ENCODE results near the gene KRT1.

The KRT1 gene

DNA sequence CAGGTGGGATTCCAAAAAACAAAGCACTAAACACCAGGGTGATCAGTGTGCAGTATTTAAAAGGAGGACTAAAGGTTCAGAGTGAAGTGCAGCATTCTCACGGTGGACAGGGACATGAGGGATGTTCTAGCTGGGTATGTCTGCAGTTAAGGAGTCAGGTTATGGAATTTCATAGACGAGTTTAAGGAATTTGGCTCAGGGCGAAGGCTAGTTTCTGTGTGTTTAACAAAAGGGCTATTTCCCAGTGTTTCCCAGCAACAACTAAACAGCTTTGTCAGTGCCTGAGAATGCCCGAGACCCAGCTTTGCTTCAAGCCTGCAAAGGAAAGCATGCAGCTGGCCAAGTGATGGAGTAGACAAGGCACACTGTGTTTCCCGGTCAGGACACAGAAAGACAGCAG is 7.0 kb downstream of the KRT1 start:
- Histone ChIP-seq H3K9me2 (replicated peaks; ENCODE audit: insufficient read depth, low read length) (no peaks in the 10 kb centered on the region), H3K36me3 (ENCODE audit: low read length) (no peaks in the 10 kb centered on the region), H4K20me1 (ENCODE audit: low read depth, low read length) (no peaks in the 10 kb centered on the region), H3K4me2 (ENCODE audit: low read depth, low read length, poor library complexity, severe bottlenecking) (no peak overlapping the region), H3K27me3 (ENCODE audit: low read length) (no peaks in the 10 kb centered on the region), H3K4me3 (ENCODE audit: insufficient read depth, low read length, poor library complexity, severe bottlenecking) (no peak overlapping the region), H3K9me3 (ENCODE audit: insufficient read depth, low read length) (no peaks in the 10 kb centered on the region), H3F3A (ENCODE audit: insufficient read depth) (no peaks in the 10 kb centered on the region), H3K9ac (ENCODE audit: low read length) (no peak overlapping the region), H3K79me2 (ENCODE audit: insufficient read depth, low read length) (no peaks in the 10 kb centered on the region), H2AFZ (ENCODE audit: low read depth, low read length, severe bottlenecking) (no peak overlapping the region), H3K27ac (ENCODE audit: low read depth, low read length) (no peak overlapping the region)
- TF ChIP-seq, protein P1, sequence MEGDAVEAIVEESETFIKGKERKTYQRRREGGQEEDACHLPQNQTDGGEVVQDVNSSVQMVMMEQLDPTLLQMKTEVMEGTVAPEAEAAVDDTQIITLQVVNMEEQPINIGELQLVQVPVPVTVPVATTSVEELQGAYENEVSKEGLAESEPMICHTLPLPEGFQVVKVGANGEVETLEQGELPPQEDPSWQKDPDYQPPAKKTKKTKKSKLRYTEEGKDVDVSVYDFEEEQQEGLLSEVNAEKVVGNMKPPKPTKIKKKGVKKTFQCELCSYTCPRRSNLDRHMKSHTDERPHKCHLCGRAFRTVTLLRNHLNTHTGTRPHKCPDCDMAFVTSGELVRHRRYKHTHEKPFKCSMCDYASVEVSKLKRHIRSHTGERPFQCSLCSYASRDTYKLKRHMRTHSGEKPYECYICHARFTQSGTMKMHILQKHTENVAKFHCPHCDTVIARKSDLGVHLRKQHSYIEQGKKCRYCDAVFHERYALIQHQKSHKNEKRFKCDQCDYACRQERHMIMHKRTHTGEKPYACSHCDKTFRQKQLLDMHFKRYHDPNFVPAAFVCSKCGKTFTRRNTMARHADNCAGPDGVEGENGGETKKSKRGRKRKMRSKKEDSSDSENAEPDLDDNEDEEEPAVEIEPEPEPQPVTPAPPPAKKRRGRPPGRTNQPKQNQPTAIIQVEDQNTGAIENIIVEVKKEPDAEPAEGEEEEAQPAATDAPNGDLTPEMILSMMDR (IDR thresholded peaks at IDR 0.05; ENCODE audit: insufficient read depth, low read length, poor library complexity, severe bottlenecking), result no peak
- TF ChIP-seq EZH2phosphoT487 (conservative IDR thresholded peaks at IDR 0.05; ENCODE audit: low read length), result no peak

DNA sequence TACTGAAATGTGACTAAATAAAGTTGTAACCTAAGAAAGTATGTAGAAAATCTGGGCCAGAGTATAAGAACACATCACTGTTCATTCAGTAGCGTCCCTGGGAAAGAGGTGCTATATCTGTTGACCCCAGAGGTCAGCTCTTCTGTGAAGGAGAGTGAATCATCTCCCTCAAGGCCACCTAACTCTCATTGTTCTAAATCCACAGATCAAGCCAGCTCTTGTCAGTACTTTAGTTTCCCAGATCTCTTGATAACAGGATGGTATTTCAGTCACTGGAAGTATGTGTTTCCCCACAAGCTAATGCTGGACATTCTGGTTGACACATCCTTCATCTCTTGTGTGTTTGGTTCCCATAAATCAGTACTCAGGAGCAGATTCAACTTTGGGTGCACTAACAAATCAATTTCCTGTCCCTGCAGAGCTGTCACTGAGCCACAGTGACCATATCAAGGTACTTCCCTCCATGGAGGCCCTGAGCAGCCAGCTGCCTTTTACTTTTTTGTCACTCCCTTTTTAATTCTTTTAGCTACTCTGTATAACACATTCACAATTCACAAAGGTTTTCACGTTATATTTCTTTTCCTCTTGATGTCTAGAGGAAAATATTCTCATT is 7.8 kb downstream of the KRT1 start:
- Histone ChIP-seq H2AFZ (ENCODE audit: low read depth, low read length, severe bottlenecking) (no peak overlapping the region), H3F3A (ENCODE audit: insufficient read depth) (no peaks in the 10 kb centered on the region), H3K9ac (ENCODE audit: low read length) (no peak overlapping the region), H3K36me3 (ENCODE audit: low read length) (no peaks in the 10 kb centered on the region), H3K9me3 (ENCODE audit: insufficient read depth, low read length) (no peaks in the 10 kb centered on the region), H3K9me2 (replicated peaks; ENCODE audit: insufficient read depth, low read length) (no peaks in the 10 kb centered on the region), H3K27me3 (ENCODE audit: low read length) (no peaks in the 10 kb centered on the region), H3K4me2 (ENCODE audit: low read depth, low read length, poor library complexity, severe bottlenecking) (no peak overlapping the region), H3K79me2 (ENCODE audit: insufficient read depth, low read length) (no peaks in the 10 kb centered on the region), H3K27ac (ENCODE audit: low read depth, low read length) (no peak overlapping the region), H4K20me1 (ENCODE audit: low read depth, low read length) (no peaks in the 10 kb centered on the region), H3K4me3 (ENCODE audit: insufficient read depth, low read length, poor library complexity, severe bottlenecking) (no peak overlapping the region)
- TF ChIP-seq, protein P1 (IDR thresholded peaks at IDR 0.05; ENCODE audit: insufficient read depth, low read length, poor library complexity, severe bottlenecking), result no peak
- no peak for TF ChIP-seq EZH2phosphoT487 (conservative IDR thresholded peaks at IDR 0.05; ENCODE audit: low read length)

DNA sequence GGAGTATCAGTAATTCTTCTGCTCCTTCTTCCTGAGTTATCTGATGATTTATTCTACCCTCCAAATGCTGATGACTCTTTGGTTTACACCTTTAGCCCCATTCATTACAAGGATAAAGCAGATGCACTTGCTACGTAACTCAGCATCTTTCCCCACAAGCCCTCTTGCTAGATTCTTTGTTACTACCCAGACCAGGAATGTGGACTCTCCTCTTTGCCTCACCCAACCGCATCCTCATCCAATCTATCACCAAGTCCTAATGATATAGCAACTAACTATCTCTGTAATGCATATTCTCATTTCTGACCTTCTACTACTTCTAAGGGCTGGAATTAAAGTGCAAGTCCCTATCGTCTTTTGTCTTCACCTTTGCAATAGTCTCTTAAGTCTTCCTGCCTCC is 9.2 kb downstream of the KRT1 start:
- Histone ChIP-seq H3K9me3 (ENCODE audit: insufficient read depth, low read length) (no peaks in the 10 kb centered on the region), H3K27me3 (ENCODE audit: low read length) (no peaks in the 10 kb centered on the region), H3K9me2 (replicated peaks; ENCODE audit: insufficient read depth, low read length) (no peaks in the 10 kb centered on the region), H3K27ac (ENCODE audit: low read depth, low read length) (no peak overlapping the region), H3K4me2 (ENCODE audit: low read depth, low read length, poor library complexity, severe bottlenecking) (no peak overlapping the region), H3K4me3 (ENCODE audit: insufficient read depth, low read length, poor library complexity, severe bottlenecking) (no peak overlapping the region), H3F3A (ENCODE audit: insufficient read depth) (no peaks in the 10 kb centered on the region), H3K79me2 (ENCODE audit: insufficient read depth, low read length) (no peaks in the 10 kb centered on the region), H3K9ac (ENCODE audit: low read length) (no peak overlapping the region), H3K36me3 (ENCODE audit: low read length) (no peaks in the 10 kb centered on the region), H4K20me1 (ENCODE audit: low read depth, low read length) (no peaks in the 10 kb centered on the region), H2AFZ (ENCODE audit: low read depth, low read length, severe bottlenecking) (no peak overlapping the region)
- TF ChIP-seq, protein P1 (IDR thresholded peaks at IDR 0.05; ENCODE audit: insufficient read depth, low read length, poor library complexity, severe bottlenecking), result no peak
- no peak for TF ChIP-seq EZH2phosphoT487 (conservative IDR thresholded peaks at IDR 0.05; ENCODE audit: low read length)

Measured in SU-DHL-6 (cell line).